SJCRH30 (cell line): ENCODE measurements around the gene NUFIP1. TPM values are rescaled to one million over a fixed set of nuclear protein-coding genes. Genes with fewer than 3 reads are reported as not detected.
"Not testable (repeated sequence)": the region's sequence is repeated elsewhere in the genome, so short reads cannot be mapped to it uniquely, and the experiment has no call there.

ENCODE experiments used
- DNase-seq, 2 experiments: peaks; one replicate each; pipeline ENCODE4 v3.0.0-alpha.2; 2015 to 2020
- H3K27ac ChIP-seq: fragments of 250-450 bp; sonication (Bioruptor Pico); 2 replicates; pipeline ENCODE4 v1.5.1; 2020; ENCODE audit warnings: mild to moderate bottlenecking, moderate library complexity
- H3K27me3 ChIP-seq: fragments of 250-450 bp; sonication (Bioruptor Pico); 2 replicates; pipeline ENCODE4 v1.5.1; 2020; ENCODE audit warnings: mild to moderate bottlenecking, moderate library complexity
- H3K36me3 ChIP-seq: fragments of 250-450 bp; sonication (Bioruptor Pico); 2 replicates; pipeline ENCODE4 v1.5.1; 2020; ENCODE audit warnings: mild to moderate bottlenecking, moderate library complexity
- H3K4me1 ChIP-seq: fragments of 250-450 bp; sonication (Bioruptor Pico); 2 replicates; pipeline ENCODE4 v1.5.1; 2020; ENCODE audit warnings: mild to moderate bottlenecking, moderate library complexity
- H3K4me3 ChIP-seq: fragments of 250-450 bp; sonication (Bioruptor Pico); 2 replicates; pipeline ENCODE4 v1.5.1; 2020; ENCODE audit warnings: mild to moderate bottlenecking, moderate library complexity
- H3K9me3 ChIP-seq: fragments of 250-450 bp; sonication (Bioruptor Pico); replicated peaks from 2 replicates; pipeline ENCODE4 v1.5.1; 2020; ENCODE audit warnings: mild to moderate bottlenecking, moderate library complexity
- total RNA-seq: library from RNA; depleted of rRNA; stranded (reverse); fragments of >200 nt; shearing (Covaris generic); gene quantifications from 2 replicates; pipeline ENCODE4 v1.2.3, GENCODE V29; 2014

NUFIP1 gene
- total RNA-seq, 1 experiment from 2014 or later: 10.8 TPM

DNA sequence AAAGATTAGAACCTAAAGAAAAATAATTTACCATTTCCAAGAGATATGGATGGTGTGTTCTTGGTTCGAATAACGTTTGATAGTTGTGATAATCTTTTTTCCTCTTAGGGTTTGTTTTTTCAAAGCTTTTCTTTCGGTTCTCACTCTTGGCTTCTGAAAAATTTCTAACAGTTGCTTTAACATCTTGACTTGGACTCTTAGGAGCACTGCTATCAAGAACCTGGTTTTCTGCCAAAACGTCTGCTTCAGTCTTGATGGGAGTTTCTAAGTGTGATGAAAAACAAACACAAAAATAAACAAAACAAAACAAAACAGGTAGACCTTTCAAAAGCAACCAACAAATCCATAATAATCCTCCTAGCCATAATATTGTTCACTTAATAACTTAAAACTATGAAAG is 45.9 kb downstream of the NUFIP1 start:
- H3K27me3 ChIP-seq, DNase-seq, H3K27ac ChIP-seq, H3K4me1 ChIP-seq, H3K9me3 ChIP-seq, H3K4me3 ChIP-seq: not testable (repeated sequence)
- peaks cover 18% of the 10 kb centered on the region for H3K36me3 ChIP-seq

DNA sequence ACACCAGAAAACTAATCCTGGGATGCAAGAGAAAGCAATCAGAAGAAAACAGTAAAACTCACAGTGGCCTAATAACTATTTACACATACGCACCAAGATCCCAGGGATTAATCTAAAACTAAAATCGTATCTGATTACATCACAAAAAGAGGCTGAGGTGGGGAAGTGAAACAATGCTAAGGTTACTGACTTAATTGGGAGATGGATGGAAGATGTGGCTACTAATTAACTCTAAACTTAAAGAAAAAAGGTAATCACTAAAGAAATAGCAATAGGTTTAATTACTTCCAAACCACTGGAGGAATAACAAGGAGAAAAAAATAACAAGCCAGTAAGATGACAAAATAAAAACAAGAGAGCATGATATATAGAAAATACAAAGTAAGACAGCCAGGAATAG is 50.4 kb downstream of the NUFIP1 start:
- Histone ChIP-seq H3K4me3 (no peak overlapping the region), H3K27me3 (no peaks in the 10 kb centered on the region), H3K4me1 (no peaks in the 10 kb centered on the region), H3K9me3 (no peaks in the 10 kb centered on the region), H3K27ac (no peak overlapping the region), H3K36me3 (peaks cover 13% of the 10 kb centered on the region)
- DNase-seq: no peak

DNA sequence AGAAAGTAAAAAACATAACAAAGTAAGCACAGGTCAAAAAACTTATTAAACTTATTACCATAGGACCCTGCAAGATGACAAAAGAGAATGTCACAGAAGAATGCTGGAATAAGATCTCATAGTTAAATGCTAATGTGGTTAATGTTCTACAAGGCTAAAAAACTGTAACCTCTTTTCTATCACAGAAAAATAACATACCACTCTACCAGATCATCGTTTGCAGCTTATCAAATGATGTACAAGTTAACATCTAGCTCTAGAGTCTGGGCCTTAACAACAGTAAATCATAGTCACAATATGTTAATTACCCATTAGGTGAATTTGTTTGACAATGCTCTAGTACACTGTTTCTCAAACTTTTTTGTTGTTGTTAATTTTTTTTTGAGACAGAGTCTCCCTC is 53.0 kb downstream of the NUFIP1 start:
- DNase-seq: no peak
- H3K9me3 ChIP-seq: no peaks in the 10 kb centered on the region
- H3K4me3 ChIP-seq: no peak overlapping the region
- H3K27me3 ChIP-seq: no peaks in the 10 kb centered on the region
- H3K36me3 ChIP-seq: no peaks in the 10 kb centered on the region; the same call in 1 of the 2 replicates
- H3K27ac ChIP-seq: no peak overlapping the region
- no peaks in the 10 kb centered on the region for H3K4me1 ChIP-seq

DNA sequence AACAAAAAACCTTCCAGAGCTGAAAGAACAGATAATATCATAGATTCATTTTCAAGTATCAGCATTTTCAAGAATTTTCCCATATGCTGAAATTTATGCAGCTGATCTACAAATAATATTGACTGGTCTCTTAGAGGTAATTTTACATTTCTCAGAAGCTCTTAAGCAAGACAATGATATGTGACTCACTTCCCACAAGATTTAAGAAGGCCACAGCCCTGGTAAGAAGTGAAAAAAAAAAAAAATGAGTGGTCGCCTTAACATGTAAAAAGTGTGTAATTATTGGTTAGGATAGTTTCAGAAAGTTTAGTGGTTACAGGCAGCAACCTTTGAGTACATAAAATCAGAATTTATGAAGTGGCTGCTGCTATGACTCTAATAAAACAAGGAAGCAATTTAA is 54.5 kb downstream of the NUFIP1 start:
- Histone ChIP-seq H3K4me1 (peaks cover 5% of the 10 kb centered on the region; the same call in 1 of the 2 replicates), H3K9me3 (no peaks in the 10 kb centered on the region), H3K4me3 (no peak overlapping the region), H3K36me3 (no peaks in the 10 kb centered on the region), H3K27ac (no peak overlapping the region), H3K27me3 (no peaks in the 10 kb centered on the region)
- DNase-seq: no peak

DNA sequence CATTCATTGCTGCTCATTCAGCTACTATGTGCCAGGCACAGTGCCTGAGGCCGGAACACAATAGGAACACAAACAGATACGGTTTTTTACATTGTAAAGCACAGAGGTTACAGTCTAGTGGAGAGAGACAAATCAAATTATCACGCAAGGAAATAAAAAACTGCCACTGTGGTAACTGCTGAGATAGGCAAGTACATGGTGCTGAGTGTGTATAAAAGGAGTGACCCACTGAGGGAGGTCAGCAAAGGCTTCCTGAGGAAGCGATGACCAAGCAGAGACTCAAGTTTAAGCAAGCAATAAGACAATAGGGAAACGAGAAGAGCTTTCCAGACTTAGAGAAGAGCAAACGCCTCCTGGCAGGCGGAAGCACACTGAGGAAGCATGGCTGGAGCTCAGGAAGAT is 56.4 kb downstream of the NUFIP1 start:
- Histone ChIP-seq H3K4me3 (no peak overlapping the region), H3K36me3 (no peaks in the 10 kb centered on the region), H3K4me1 (peaks cover 5% of the 10 kb centered on the region; the same call in 1 of the 2 replicates), H3K27ac (no peak overlapping the region), H3K9me3 (no peaks in the 10 kb centered on the region), H3K27me3 (no peaks in the 10 kb centered on the region)
- DNase-seq: no peak

DNA sequence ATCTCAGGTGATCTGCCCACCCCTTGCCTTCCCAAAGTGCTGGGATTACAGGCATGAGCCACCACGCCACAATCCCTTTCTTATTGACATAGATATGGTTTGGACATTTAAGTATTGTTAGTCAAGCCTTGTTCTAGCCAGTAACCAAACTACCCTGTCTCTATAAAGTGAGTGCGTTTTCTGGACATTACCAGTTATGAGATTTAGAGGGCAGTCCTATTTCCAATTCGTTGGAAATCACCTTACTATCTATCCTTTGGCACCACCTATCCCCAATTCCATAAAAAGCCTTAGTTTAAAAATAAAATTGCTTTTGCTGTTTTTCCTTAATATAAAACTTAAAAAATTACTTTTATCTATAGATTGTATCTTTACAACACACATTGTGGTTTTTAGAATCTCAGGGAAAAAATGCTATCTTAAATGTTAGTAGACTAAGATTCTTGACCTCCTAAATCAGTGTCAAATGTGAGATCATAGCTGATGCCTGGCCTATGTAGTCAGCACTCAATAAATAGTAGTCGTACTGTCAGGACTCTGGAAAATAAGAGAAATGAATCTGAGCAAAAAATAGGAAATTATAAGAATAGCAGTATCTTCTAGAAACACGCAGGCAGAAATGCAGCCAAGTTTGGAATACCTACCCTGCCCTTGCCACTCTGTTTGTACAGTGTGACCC is 57.0 kb downstream of the NUFIP1 start:
- no peaks in the 10 kb centered on the region for H3K36me3 ChIP-seq
- H3K4me3 ChIP-seq: no peak overlapping the region
- H3K27ac ChIP-seq: no peak overlapping the region
- no peak for DNase-seq
- no peaks in the 10 kb centered on the region for H3K27me3 ChIP-seq
- peaks cover 5% of the 10 kb centered on the region; the same call in 1 of the 2 replicates for H3K4me1 ChIP-seq
- no peaks in the 10 kb centered on the region for H3K9me3 ChIP-seq

DNA sequence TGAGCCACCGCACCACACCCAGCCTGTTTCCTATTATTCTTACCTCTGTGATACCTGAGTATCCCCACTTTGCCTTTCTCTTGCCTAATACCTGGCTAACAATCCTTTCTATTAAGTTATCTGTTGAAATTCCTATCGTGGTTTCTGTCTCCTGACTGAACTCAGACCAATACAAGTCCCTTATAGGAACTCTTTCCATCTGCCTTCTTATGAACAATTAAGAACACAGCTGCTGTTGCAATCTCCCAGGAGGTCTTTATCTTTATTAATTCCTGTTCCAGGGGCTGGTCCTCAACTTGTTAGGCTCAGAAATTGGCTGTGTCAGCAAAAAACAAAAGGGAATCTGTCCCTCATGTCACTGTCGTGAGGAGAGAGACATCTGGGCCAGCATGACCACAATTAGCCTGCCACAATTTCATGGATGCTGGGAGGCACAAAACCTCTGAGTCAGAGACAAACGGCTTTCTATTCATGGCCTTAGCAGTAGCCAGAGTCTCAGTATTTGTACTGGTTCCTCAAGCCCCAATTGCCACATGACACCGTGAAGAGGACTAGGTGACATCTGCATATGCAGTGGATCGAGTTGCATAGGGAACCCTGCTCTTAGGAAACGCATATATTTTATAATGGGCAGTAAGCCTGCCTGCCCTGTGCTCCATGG is 58.2 kb downstream of the NUFIP1 start:
- Histone ChIP-seq H3K4me1 (peaks cover 5% of the 10 kb centered on the region; the same call in 1 of the 2 replicates), H3K27me3 (no peaks in the 10 kb centered on the region), H3K9me3 (no peaks in the 10 kb centered on the region), H3K36me3 (no peaks in the 10 kb centered on the region), H3K4me3 (peak overlapping the region; percentile 3; the same call in 1 of the 2 replicates), H3K27ac (peak overlapping the region; percentile 52)
- DNase-seq: peak; percentile 48 to 79

DNA sequence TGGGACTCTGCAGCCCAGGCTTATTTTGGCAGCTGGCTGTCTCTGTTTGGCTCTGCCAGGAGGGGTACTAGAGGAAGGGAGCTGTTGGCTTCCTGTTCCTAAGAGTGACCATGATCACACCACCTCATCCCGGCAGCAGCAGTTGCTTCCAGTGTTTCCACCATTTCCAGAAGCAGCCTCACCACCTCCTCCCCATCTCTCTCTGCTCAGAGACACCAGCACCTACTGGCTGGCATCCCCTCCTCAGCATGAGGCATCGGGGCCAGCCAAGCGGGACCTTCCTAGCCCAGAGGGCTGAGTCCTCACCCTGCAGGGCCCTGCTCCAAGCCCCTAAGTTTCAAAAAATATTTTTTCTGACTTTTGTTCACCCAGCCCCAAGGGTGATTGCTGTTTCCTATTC is 59.0 kb downstream of the NUFIP1 start:
- Histone ChIP-seq H3K9me3 (no peaks in the 10 kb centered on the region), H3K27me3 (no peaks in the 10 kb centered on the region), H3K4me3 (no peak overlapping the region), H3K27ac (no peak overlapping the region), H3K36me3 (no peaks in the 10 kb centered on the region), H3K4me1 (peaks cover 5% of the 10 kb centered on the region; the same call in 1 of the 2 replicates)
- peak in 1 of 2 experiments; percentile 28 for DNase-seq

DNA sequence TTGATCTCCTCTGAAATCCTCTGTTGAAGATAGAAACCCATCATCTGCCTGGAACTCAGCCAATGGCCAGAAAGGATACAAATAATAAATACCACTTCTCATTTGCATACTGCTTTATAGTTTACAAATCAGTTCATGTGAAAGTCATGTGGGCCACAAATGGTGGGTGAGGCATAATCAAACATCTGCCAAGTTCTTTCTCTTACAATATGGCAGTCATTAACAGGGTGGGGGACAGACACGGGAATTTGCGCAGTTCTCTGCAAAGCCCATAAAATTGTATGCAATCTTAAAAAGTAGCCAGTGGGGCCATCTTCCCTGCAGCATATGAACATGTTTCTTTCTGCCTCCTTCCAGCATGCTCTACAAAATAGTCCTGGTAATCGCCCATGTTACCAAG is 59.6 kb downstream of the NUFIP1 start:
- Histone ChIP-seq H3K4me3 (no peak overlapping the region), H3K9me3 (no peaks in the 10 kb centered on the region), H3K4me1 (peaks cover 5% of the 10 kb centered on the region; the same call in 1 of the 2 replicates), H3K36me3 (no peaks in the 10 kb centered on the region), H3K27ac (no peak overlapping the region), H3K27me3 (no peaks in the 10 kb centered on the region)
- DNase-seq: no peak

DNA sequence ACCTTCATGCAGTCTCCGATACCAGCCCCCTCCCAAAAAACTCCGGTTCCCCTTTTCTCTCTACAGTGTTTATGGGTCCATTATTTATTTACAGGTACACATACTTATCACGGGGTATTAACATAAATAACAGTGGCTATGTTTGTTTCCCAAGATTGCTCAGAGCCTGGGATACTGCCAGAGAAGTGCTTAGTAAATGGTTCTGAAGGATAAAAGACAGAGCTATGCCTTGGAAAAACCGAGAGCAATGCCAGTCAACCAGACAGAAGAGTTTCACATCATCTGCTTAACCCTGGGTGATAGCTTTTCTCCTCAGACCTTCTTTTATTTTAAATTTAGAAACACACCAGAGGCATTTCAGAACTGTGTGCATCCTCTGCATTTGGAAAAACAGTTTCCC is 61.3 kb downstream of the NUFIP1 start:
- DNase-seq: no peak

DNA sequence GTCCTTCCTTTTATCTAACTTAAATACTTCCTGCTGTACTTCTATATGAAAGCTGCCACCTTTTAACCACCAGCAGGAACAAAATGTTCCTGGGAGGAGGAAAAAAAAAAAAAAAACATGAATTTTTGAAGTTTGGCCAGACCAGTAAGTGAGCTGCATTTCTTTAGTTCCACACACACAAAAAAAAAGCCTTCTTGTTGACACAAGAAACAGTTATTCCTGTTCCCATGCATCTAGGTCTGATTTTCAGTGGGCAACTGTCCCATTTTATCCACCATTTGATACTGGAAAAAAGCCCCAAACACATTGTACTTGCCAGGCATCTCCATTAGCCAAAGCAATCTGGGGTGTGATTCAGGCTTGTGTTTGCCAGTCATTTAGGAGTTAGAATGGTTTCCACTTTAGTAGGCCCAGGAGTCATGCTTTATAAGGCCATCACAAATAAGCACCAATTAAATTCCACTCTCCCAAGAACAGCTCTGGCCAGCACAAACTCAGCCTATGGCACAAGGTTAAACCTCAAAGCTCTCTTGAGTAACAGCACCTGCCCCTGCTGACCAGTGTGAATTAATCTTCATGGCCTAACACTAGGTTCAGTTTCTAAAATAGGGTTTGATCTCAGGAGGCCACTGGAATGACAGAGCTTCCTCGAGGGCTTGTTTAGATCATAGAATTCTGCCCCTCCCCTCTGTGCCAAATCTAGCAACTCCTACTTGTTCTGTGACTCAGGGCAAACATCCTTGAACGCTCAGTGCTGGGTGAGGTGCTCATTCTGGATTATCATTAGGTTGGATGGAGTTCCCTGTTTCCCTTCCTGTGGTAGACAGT is 67.1 kb downstream of the NUFIP1 start:
- H3K27me3 ChIP-seq: no peaks in the 10 kb centered on the region
- no peak overlapping the region for H3K27ac ChIP-seq
- DNase-seq: peak in 1 of 2 experiments; percentile 43
- peaks cover 10% of the 10 kb centered on the region; the same call in 1 of the 2 replicates for H3K4me1 ChIP-seq
- H3K9me3 ChIP-seq: no peaks in the 10 kb centered on the region
- H3K36me3 ChIP-seq: no peaks in the 10 kb centered on the region
- H3K4me3 ChIP-seq: no peak overlapping the region

More for the DNA sequence above, 61.3 kb downstream of the NUFIP1 start:
- no peaks in the 10 kb centered on the region for H3K27me3 ChIP-seq
- H3K9me3 ChIP-seq: no peaks in the 10 kb centered on the region
- H3K27ac ChIP-seq: no peak overlapping the region
- H3K36me3 ChIP-seq: no peaks in the 10 kb centered on the region
- peaks cover 6% of the 10 kb centered on the region for H3K4me1 ChIP-seq
- no peak overlapping the region for H3K4me3 ChIP-seq

DNA sequence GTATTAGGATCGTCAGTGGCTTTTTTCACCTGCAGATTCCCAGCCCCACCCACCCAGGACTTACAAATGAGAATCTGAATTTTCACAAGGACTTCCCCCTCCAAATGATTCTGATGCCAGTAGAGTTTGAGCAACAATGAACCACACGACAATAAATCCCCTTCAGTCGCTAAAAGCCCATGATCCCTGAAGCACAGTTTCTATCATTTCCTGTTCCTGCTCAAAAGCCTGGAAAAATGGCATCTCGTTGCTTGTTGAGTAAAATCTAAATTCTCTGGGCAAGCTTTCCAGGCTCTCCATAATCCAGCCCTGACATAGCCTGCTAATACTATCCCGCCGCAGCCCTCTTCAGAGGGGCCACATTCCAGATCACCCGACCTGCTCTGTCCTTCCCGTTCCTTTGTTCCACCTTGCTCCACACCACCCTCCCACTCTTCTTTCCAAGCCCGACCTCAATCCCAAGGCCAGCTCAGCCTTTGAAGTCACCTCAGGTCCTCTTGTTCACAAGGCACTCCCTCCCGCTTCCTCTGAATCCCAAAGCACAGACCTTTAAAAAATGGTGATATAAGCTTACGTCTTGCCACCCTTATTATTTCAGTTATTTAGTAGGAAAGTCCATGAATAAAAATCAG is 67.9 kb downstream of the NUFIP1 start:
- no peak for DNase-seq
- Histone ChIP-seq H3K9me3 (no peaks in the 10 kb centered on the region), H3K27me3 (no peaks in the 10 kb centered on the region), H3K27ac (no peak overlapping the region), H3K4me3 (no peak overlapping the region), H3K4me1 (peaks cover 10% of the 10 kb centered on the region; the same call in 1 of the 2 replicates), H3K36me3 (no peaks in the 10 kb centered on the region)

DNA sequence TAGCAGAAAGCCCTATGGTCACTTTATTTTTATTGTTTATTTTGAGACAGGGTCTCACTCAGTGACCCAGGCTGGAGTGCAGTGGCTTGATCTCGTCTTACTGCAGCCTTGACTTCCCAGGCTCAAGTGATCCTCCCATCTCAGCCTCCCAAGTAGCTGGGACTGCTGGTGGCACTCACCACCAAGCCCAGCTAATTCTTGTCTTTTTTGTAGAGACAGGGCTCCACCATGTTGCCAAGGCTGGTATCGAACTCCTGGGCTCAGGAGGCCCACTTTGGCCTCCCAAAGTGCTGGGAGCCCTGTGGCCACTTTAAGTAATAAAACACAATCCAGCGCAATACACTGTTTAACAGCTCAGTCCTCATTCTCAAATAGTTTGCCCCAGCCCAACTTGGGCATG is 69.3 kb downstream of the NUFIP1 start:
- H3K9me3 ChIP-seq: no peaks in the 10 kb centered on the region
- no peak overlapping the region for H3K27ac ChIP-seq
- no peak overlapping the region for H3K4me3 ChIP-seq
- peaks cover 10% of the 10 kb centered on the region; the same call in 1 of the 2 replicates for H3K4me1 ChIP-seq
- no peaks in the 10 kb centered on the region for H3K27me3 ChIP-seq
- no peak for DNase-seq
- H3K36me3 ChIP-seq: no peaks in the 10 kb centered on the region

DNA sequence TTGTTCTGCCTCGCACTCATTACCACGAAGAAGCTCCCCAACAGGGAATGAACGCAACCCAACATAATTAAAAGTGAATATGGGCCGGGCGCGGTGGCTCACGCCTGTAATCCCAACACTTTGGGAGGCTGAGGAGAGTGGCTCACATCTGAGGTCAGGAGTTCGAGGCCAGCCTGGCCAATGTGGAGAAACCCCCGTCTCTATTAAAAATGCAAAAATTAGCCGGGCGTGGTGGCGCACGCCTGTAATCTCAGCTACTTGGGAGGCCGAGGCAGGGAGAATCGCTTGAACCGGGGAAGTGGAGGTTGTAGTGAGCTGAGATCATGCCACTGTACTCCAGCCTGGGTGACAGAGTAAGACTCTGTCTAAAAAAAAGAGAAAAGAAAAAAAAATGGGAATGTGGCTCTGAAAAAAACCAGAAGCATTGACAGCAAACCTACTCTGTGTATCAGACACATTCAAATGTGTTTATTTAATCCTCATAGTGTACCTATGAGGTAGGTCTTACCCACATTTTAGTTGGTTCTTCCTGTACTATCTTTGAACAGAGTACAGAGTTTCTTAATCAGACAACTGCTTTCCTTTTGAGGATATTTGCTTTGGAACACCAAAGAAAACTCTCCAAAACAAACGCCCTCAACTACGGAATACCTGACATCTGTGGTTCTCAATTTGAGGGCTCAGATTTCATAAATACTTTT is 70.0 kb downstream of the NUFIP1 start:
- Histone ChIP-seq H3K36me3 (no peaks in the 10 kb centered on the region), H3K4me3 (peak overlapping the region; percentile 69), H3K27ac (peak overlapping the region; percentile 74), H3K4me1 (peaks cover 10% of the 10 kb centered on the region; the same call in 1 of the 2 replicates), H3K9me3 (no peaks in the 10 kb centered on the region), H3K27me3 (no peaks in the 10 kb centered on the region)
- no peak for DNase-seq
